Measurements from ENCODE around the gene LBX2.
A peak's percentile ranks its signal among the peaks of the same experiment; 100 is the strongest.

Gene LBX2

GRCh38 chr2:74525717-74526648 is 26.6 kb upstream of the LBX2 start, which contains the start of gene DQX1:
TSS of gene DQX1 (minus strand) at chr2:74526231. CDS start at chr2:74525729, 502 bp downstream.
- DNase-seq = peak; percentile 75

GRCh38 chr2:74524955-74525716 is 25.7 kb upstream of the LBX2 start:
- no peak for DNase-seq

GRCh38 chr2:74524005-74524404 is 24.6 kb upstream of the LBX2 start:
- no peak for DNase-seq

GRCh38 chr2:74522516-74522915 is 23.1 kb upstream of the LBX2 start:
- DNase-seq = no peak

GRCh38 chr2:74516650-74517049 is 17.2 kb upstream of the LBX2 start:
- DNase-seq = no peak

- DNase-seq = no peak
These were observed 16.7 kb upstream of the LBX2 start for GRCh38 chr2:74515981-74516633.

- no peak for DNase-seq
These were observed 16.0 kb upstream of the LBX2 start for GRCh38 chr2:74515271-74515980.

- DNase-seq = no peak
These were observed 15.2 kb upstream of the LBX2 start, which contains the start of gene TLX2 for GRCh38 chr2:74514368-74515270. TSS of gene TLX2 (plus strand) at chr2:74514450. CDS start at chr2:74514807, 357 bp downstream.

- DNase-seq = no peak
These were observed 14.4 kb upstream of the LBX2 start for GRCh38 chr2:74513605-74514367.

GRCh38 chr2:74512744-74513604 is 13.6 kb upstream of the LBX2 start:
- no peak for DNase-seq

GRCh38 chr2:74511104-74511989 is 11.9 kb upstream of the LBX2 start:
- DNase-seq = no peak

GRCh38 chr2:74510272-74510671 is 10.9 kb upstream of the LBX2 start:
- no peak for DNase-seq

GRCh38 chr2:74507926-74508520 is 8.6 kb upstream of the LBX2 start:
- no peak for DNase-seq

GRCh38 chr2:74507145-74507925 is 7.9 kb upstream of the LBX2 start, which contains the start of gene PCGF1:
TSS of gene PCGF1 (minus strand) at chr2:74507695. CDS start at chr2:74507668, 27 bp downstream.
- DNase-seq = peak; percentile 94

GRCh38 chr2:74505448-74506246 is 6.2 kb upstream of the LBX2 start:
- no peak for DNase-seq

- DNase-seq = no peak
These were observed 5.2 kb upstream of the LBX2 start for GRCh38 chr2:74504591-74504990.
